ENCODE results near the gene MYO1D. TPM values are rescaled to one million over a fixed set of nuclear protein-coding genes. Genes with fewer than 3 reads are reported as not detected.

Gene MYO1D
- total RNA-seq, 1 donor = 160 TPM

DNA sequence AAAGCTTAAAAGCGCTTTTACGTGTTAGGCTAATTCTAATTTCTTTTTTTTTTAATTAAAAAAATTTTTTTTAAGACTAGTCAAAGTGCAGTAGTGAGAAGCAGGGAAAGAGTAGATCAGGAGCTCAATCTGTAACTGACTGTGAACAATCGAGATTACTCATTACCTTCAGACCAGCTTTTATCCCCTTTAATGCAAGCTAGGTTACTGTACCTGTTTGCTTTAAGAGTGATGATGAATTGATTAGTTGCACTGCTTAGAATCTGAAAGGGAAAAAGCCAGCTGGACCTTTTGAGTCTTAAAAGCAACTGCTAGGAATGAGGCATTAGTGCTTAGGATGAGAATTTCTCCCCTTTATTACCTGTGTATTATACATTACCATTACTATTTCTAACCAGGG lies 413.6 kb downstream of the MYO1D start:
- H3K79me2 ChIP-seq (ENCODE audit: insufficient read depth, low read length) = peaks cover 65% of the 10 kb centered on the region
- TF ChIP-seq, protein P1, sequence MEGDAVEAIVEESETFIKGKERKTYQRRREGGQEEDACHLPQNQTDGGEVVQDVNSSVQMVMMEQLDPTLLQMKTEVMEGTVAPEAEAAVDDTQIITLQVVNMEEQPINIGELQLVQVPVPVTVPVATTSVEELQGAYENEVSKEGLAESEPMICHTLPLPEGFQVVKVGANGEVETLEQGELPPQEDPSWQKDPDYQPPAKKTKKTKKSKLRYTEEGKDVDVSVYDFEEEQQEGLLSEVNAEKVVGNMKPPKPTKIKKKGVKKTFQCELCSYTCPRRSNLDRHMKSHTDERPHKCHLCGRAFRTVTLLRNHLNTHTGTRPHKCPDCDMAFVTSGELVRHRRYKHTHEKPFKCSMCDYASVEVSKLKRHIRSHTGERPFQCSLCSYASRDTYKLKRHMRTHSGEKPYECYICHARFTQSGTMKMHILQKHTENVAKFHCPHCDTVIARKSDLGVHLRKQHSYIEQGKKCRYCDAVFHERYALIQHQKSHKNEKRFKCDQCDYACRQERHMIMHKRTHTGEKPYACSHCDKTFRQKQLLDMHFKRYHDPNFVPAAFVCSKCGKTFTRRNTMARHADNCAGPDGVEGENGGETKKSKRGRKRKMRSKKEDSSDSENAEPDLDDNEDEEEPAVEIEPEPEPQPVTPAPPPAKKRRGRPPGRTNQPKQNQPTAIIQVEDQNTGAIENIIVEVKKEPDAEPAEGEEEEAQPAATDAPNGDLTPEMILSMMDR (IDR thresholded peaks at IDR 0.05; ENCODE audit: extremely low read depth, low read depth, low read length) = no peak
- peaks cover 80% of the 10 kb centered on the region for H3K36me3 ChIP-seq (ENCODE audit: insufficient read depth, low read length)
- H3K4me1 ChIP-seq (ENCODE audit: insufficient read depth, low read length) = no peaks in the 10 kb centered on the region
- DNase-seq (ENCODE audit: insufficient read length, low spot score, missing footprints) = no peak
- no peak overlapping the region for H3K27ac ChIP-seq (ENCODE audit: low read depth, low read length)
- no peaks in the 10 kb centered on the region for H3K27me3 ChIP-seq (ENCODE audit: insufficient read depth, low read length)
- H3K4me3 ChIP-seq (ENCODE audit: insufficient read depth, low read length) = no peak overlapping the region
- H3K4me2 ChIP-seq (ENCODE audit: insufficient read depth, low read length) = no peak overlapping the region
- H3K9me3 ChIP-seq (ENCODE audit: low read depth, low read length) = no peaks in the 10 kb centered on the region
- H4K20me1 ChIP-seq (ENCODE audit: insufficient read depth, low read length) = peaks cover 41% of the 10 kb centered on the region
- no peak overlapping the region for H2AFZ ChIP-seq (ENCODE audit: low read length)

DNA sequence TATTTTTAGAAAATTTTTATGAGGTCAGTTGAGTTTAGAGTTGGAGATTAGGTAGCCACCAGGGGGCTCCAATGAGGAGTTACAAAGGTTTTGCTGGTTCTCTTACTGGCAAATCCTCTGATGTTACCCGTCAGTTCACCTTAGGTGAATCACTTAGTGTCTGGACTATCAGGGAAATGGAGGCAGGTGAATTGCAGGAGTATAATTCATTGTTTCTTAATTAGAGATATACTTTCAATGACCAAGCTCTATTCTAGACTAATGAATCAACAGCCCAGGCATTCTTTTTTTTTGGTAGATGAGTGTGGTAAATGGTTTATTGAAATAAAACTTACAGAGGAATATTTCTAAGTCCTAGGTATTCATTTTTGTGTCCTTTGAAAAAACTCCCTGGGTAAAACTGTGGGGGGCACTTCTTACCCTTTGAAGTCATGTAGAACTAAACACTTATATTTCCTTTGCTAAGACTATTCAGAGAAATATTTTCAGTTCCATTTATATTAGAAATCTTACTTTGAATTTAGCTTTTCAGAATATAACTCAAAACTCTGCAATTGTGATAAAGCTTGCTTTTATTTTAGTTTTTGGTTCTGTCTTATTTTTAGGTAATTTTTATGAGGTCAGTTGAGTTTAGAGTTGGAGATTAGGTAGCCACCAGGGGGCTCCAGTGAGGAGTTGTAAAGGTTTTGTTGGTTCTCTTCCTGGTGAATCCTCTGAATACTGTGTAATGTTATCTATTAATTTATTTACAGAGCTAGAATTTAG lies 414.9 kb downstream of the MYO1D start:
- peak; percentile 17 for DNase-seq (ENCODE audit: insufficient read length, low spot score, missing footprints)
- no peaks in the 10 kb centered on the region for H3K4me1 ChIP-seq (ENCODE audit: insufficient read depth, low read length)
- no peaks in the 10 kb centered on the region for H3K9me3 ChIP-seq (ENCODE audit: low read depth, low read length)
- no peaks in the 10 kb centered on the region for H3K27me3 ChIP-seq (ENCODE audit: insufficient read depth, low read length)
- H3K27ac ChIP-seq (ENCODE audit: low read depth, low read length) = no peak overlapping the region
- H3K79me2 ChIP-seq (ENCODE audit: insufficient read depth, low read length) = peaks cover 73% of the 10 kb centered on the region
- no peak overlapping the region for H3K4me2 ChIP-seq (ENCODE audit: insufficient read depth, low read length)
- peaks cover 45% of the 10 kb centered on the region for H4K20me1 ChIP-seq (ENCODE audit: insufficient read depth, low read length)
- H2AFZ ChIP-seq (ENCODE audit: low read length) = no peak overlapping the region
- TF ChIP-seq, protein P1 (IDR thresholded peaks at IDR 0.05; ENCODE audit: extremely low read depth, low read depth, low read length) = peak; percentile 73
- no peak overlapping the region for H3K4me3 ChIP-seq (ENCODE audit: insufficient read depth, low read length)
- H3K36me3 ChIP-seq (ENCODE audit: insufficient read depth, low read length) = peaks cover 80% of the 10 kb centered on the region

DNA sequence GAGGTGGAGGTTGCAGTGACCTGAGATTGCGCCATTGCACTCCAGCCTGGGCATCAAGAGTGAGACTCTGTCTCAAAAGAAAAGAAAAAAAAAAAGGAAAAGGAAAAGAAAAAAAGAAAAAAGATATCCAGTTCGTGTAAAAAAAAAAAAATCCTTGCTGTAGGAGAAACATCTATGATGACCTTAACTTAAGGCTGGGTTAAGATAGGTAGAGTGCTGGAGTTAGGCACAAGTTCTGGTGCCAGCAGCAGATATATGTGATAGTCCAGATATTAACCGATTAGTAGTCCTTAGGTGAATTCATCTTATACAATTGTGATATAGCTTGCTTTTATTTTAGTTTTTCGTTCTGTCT lies 415.4 kb downstream of the MYO1D start:
- peaks cover 48% of the 10 kb centered on the region for H4K20me1 ChIP-seq (ENCODE audit: insufficient read depth, low read length)
- H3K27ac ChIP-seq (ENCODE audit: low read depth, low read length) = no peak overlapping the region
- H3K4me2 ChIP-seq (ENCODE audit: insufficient read depth, low read length) = no peak overlapping the region
- TF ChIP-seq, protein P1 (IDR thresholded peaks at IDR 0.05; ENCODE audit: extremely low read depth, low read depth, low read length) = no peak
- H3K4me3 ChIP-seq (ENCODE audit: insufficient read depth, low read length) = no peak overlapping the region
- H3K36me3 ChIP-seq (ENCODE audit: insufficient read depth, low read length) = peaks cover 79% of the 10 kb centered on the region
- H3K79me2 ChIP-seq (ENCODE audit: insufficient read depth, low read length) = peaks cover 74% of the 10 kb centered on the region
- no peak overlapping the region for H2AFZ ChIP-seq (ENCODE audit: low read length)
- H3K9me3 ChIP-seq (ENCODE audit: low read depth, low read length) = no peaks in the 10 kb centered on the region
- H3K4me1 ChIP-seq (ENCODE audit: insufficient read depth, low read length) = no peaks in the 10 kb centered on the region
- no peak for DNase-seq (ENCODE audit: insufficient read length, low spot score, missing footprints)
- H3K27me3 ChIP-seq (ENCODE audit: insufficient read depth, low read length) = no peaks in the 10 kb centered on the region

DNA sequence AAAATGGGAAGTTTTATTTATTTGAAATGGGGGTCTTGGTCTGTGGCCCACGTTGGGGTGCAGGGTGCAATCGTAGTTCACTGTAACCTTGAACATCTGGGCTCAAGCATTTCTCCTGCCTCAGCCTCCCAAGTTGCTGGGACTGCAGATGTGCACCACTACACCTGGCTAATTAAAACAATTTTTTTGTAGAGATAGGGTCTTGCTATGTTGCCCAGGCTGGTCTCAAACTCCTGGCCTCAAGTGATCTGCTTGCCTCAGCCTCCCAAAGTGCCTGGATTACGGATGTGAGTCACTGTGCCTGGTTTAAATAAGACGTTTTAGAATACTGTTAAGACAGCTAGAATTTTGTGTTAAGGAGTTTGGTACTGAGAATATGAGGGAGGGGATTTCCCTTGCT lies 416.9 kb downstream of the MYO1D start:
- no peak overlapping the region for H3K4me3 ChIP-seq (ENCODE audit: insufficient read depth, low read length)
- H3K9me3 ChIP-seq (ENCODE audit: low read depth, low read length) = no peaks in the 10 kb centered on the region
- H3K36me3 ChIP-seq (ENCODE audit: insufficient read depth, low read length) = peaks cover 78% of the 10 kb centered on the region
- TF ChIP-seq, protein P1 (IDR thresholded peaks at IDR 0.05; ENCODE audit: extremely low read depth, low read depth, low read length) = no peak
- H3K27me3 ChIP-seq (ENCODE audit: insufficient read depth, low read length) = no peaks in the 10 kb centered on the region
- no peak overlapping the region for H3K4me2 ChIP-seq (ENCODE audit: insufficient read depth, low read length)
- H2AFZ ChIP-seq (ENCODE audit: low read length) = no peak overlapping the region
- DNase-seq (ENCODE audit: insufficient read length, low spot score, missing footprints) = no peak
- H3K4me1 ChIP-seq (ENCODE audit: insufficient read depth, low read length) = no peaks in the 10 kb centered on the region
- H4K20me1 ChIP-seq (ENCODE audit: insufficient read depth, low read length) = peaks cover 52% of the 10 kb centered on the region
- H3K27ac ChIP-seq (ENCODE audit: low read depth, low read length) = no peak overlapping the region
- H3K79me2 ChIP-seq (ENCODE audit: insufficient read depth, low read length) = peaks cover 71% of the 10 kb centered on the region

All from osteoblast (primary cell).